Measurements from ENCODE around the gene RABEPK.
"Not testable (repeated sequence)": the region's sequence is repeated elsewhere in the genome, so short reads cannot be mapped to it uniquely, and the experiment has no call there.

The RABEPK gene

GRCh38 chr9:125241863-125242739 lies 41.8 kb downstream of the RABEPK start:
- Mint-ChIP-seq H3K36me3 (ENCODE audit: insufficient read depth) (peaks cover 51% of the 10 kb centered on the region), H3K4me3 (peak overlapping the region; percentile 98 to 99), H3K27me3 (no peaks in the 10 kb centered on the region), H3K4me1 (ENCODE audit: low read depth in 2 of 2) (peaks cover 33 to 39% of the 10 kb centered on the region in 2 donors), H3K9me3 (no peaks in the 10 kb centered on the region), H3K27ac (peak overlapping the region; percentile 100)
- DNase-seq (no peak), ATAC-seq (replicated peaks) (peak; percentile 2)

DNA sequence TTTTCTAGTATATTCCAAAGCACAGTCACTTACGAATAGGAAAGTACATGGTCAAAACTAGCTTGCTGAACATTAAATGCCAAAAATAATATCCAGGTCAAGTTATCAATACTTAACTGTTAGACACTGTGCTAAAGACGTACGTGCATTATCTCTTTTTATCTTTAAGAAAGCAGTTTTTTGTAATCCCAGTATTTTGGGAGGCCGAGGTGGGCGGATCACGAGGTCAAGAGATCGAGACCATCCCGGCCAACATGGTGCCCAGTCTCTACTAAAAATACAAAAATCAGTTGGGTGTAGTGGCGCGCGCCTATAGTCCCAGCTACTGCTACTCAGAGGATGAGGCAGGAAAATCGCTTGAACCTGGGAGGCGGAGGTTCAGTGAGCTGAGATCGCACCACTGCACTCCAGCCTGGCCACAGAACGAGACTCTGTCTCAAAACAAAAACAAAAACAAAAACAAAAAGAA lies 43.5 kb downstream of the RABEPK start:
- Mint-ChIP-seq H3K27me3 (no peaks in the 10 kb centered on the region), H3K4me3 (no peak overlapping the region)

GRCh38 chr9:125246261-125246667 lies 45.9 kb downstream of the RABEPK start:
- Mint-ChIP-seq H3K27ac (no peak overlapping the region), H3K9me3 (no peaks in the 10 kb centered on the region), H3K27me3 (no peaks in the 10 kb centered on the region), H3K36me3 (ENCODE audit: insufficient read depth) (peaks cover 10% of the 10 kb centered on the region), H3K4me3 (no peak overlapping the region), H3K4me1 (ENCODE audit: low read depth in 2 of 2) (peaks cover 10 to 11% of the 10 kb centered on the region in 2 donors)
- ATAC-seq (replicated peaks) (no peak), DNase-seq (no peak)

More for the DNA sequence above, 43.5 kb downstream of the RABEPK start:
- Mint-ChIP-seq H3K27ac (no peak overlapping the region), H3K36me3 (ENCODE audit: insufficient read depth) (peaks cover 34% of the 10 kb centered on the region), H3K9me3 (no peaks in the 10 kb centered on the region), H3K4me1 (ENCODE audit: low read depth in 2 of 2) (peaks cover 20 to 24% of the 10 kb centered on the region in 2 donors)
- DNase-seq = no peak
- no peak for ATAC-seq (replicated peaks)

GRCh38 chr9:125254231-125254630 lies 53.9 kb downstream of the RABEPK start:
- Mint-ChIP-seq H3K4me1 (ENCODE audit: low read depth in 2 of 2) (no peaks in the 10 kb centered on the region), H3K4me3 (no peak overlapping the region), H3K27ac (no peak overlapping the region), H3K27me3 (peaks cover 0 to 6% of the 10 kb centered on the region in 2 donors), H3K9me3 (no peaks in the 10 kb centered on the region), H3K36me3 (ENCODE audit: insufficient read depth) (no peaks in the 10 kb centered on the region)
- ATAC-seq (replicated peaks) (no peak), DNase-seq (no peak)

DNA sequence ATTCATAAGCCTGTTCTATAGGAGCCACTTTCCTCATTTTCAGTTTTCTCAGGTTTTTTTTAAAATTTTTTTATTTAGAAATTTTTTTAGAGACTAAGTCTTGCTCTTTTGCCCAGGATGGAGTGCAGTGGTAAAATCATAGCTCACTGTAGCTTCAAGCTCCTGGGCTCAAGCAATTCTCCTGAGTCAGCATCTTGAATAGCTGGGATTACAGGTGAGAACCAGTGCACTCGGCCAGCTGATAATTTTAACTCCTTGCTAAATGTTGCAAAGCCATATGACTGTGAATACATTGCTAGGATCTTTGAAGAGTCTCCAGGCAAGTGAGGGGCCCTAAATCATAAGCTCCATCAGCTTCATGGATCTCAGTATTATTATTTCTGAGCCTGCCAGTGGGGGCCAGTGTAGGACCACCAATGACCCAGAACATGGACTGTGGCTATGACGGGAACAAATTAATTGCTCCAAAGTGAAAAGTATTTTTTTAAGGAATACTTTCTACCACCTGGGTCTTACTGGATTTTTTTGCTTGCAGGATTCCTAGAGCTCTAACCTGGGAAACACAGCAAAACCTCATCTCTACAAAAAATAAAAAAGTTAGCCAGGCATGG lies 55.5 kb downstream of the RABEPK start:
- no peak overlapping the region for H3K27ac Mint-ChIP-seq
- no peaks in the 10 kb centered on the region for H3K9me3 Mint-ChIP-seq
- ATAC-seq (replicated peaks) = no peak
- H3K27me3 Mint-ChIP-seq = peaks cover 0 to 6% of the 10 kb centered on the region in 2 donors
- H3K36me3 Mint-ChIP-seq (ENCODE audit: insufficient read depth) = peaks cover 8% of the 10 kb centered on the region
- DNase-seq = no peak
- peaks cover 1 to 2% of the 10 kb centered on the region in 2 donors for H3K4me1 Mint-ChIP-seq (ENCODE audit: low read depth in 2 of 2)
- H3K4me3 Mint-ChIP-seq = no peak overlapping the region

GRCh38 chr9:125258160-125258785 lies 57.9 kb downstream of the RABEPK start:
- no peaks in the 10 kb centered on the region for H3K9me3 Mint-ChIP-seq
- DNase-seq = no peak
- H3K4me3 Mint-ChIP-seq = no peak overlapping the region
- peaks cover 20% of the 10 kb centered on the region for H3K36me3 Mint-ChIP-seq (ENCODE audit: insufficient read depth)
- H3K27ac Mint-ChIP-seq = no peak overlapping the region
- H3K4me1 Mint-ChIP-seq (ENCODE audit: low read depth in 2 of 2) = peaks cover 15 to 18% of the 10 kb centered on the region in 2 donors
- peaks cover 0 to 6% of the 10 kb centered on the region in 2 donors for H3K27me3 Mint-ChIP-seq
- no peak for ATAC-seq (replicated peaks)

DNA sequence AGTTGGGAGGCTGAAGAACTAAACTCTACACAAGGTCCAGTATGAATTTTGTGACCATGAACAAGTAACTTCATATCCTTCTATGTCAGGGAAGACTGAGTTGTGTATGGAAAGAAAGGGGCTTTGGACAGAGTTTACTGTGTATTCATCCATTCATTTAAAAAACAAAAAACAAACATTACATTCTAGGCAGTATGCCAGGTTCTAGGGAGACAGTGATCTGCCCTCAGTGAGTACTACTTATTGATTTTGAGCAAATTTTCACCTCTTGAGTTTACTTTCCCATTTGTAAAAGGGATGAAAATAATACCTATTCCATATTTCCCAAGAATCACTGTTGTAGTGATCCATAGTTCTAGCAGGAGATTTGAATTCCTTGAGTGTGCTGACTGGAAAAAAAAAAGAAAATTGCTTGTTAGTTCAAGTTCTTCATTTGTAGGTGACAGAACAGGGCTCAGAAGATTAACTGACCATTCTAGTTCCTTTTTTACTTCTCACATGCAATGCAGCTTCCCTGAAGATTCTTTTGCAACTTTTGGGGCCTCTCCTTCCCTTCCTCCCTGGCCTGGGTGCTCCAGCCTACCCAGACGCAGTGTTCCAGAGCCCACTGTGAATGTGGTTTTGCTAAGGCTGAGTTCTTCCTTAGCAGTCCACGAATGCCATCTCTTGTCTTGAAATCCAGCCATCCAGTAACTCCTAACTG lies 58.6 kb downstream of the RABEPK start:
- Mint-ChIP-seq H3K9me3 (no peaks in the 10 kb centered on the region), H3K4me3 (no peak overlapping the region), H3K4me1 (ENCODE audit: low read depth in 2 of 2) (peaks cover 21 to 22% of the 10 kb centered on the region in 2 donors), H3K27me3 (peaks cover 0 to 6% of the 10 kb centered on the region in 2 donors), H3K36me3 (ENCODE audit: insufficient read depth) (peaks cover 20% of the 10 kb centered on the region), H3K27ac (no peak overlapping the region)
- DNase-seq (no peak), ATAC-seq (replicated peaks) (no peak)

- DNase-seq = no peak
- H3K27ac Mint-ChIP-seq = peak overlapping the region; percentile 74 to 96
- peaks cover 0 to 6% of the 10 kb centered on the region in 2 donors for H3K27me3 Mint-ChIP-seq
- no peak for ATAC-seq (replicated peaks)
- peaks cover 29 to 32% of the 10 kb centered on the region in 2 donors for H3K4me1 Mint-ChIP-seq (ENCODE audit: low read depth in 2 of 2)
- peak overlapping the region; percentile 91 to 98 for H3K4me3 Mint-ChIP-seq
- peaks cover 25% of the 10 kb centered on the region for H3K36me3 Mint-ChIP-seq (ENCODE audit: insufficient read depth)
- H3K9me3 Mint-ChIP-seq = no peaks in the 10 kb centered on the region
These were observed 60.2 kb downstream of the RABEPK start for GRCh38 chr9:125260561-125260960.

DNA sequence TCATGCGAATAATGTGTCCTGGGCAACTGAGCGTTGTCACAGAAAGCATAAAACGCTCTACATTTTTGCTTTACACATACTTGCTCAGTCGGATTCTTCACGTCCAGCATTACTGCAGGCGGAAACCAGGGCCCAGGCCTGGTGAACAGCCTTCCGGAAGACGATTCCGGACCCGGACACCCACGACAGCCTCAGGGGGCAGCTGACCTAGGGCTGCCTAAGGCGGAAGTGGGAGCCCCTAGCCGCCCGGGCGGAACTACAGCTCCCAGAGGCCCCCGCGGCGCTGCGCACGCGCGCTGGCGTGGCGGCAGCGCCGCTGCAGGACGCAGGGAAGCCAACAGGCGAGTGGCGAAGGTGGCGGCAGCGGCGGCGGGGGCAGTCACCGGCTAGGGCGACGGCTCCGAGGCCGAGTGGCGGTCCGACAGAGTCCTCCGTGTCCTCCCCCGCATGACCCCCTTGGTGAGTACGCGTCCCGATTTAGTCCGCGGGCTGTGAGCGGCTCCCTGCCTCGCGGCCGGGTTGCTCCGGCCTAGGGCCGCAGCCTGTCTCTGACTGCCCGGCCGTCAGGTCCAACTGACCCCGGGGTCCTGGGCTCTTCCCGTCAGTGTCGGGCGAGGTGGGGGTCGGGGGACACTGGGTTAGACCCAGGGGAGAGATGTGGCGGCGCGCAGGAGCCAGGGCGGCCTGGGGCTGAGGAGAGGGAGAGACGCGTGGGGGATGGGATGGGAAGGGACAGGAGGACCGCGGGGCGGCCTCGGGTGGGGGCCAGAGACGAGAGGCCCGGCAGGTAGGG lies 61.4 kb downstream of the RABEPK start, which contains the start of gene GAPVD1:
GAPVD1 (plus strand) TSS at position 326 of the 793 bp plus-strand sequence. CDS start 37,096 bp downstream, outside the sequence.
- peaks cover 31% of the 10 kb centered on the region for H3K36me3 Mint-ChIP-seq (ENCODE audit: insufficient read depth)
- peak within 1 kb of the TSS; percentile 74 to 96 for H3K27ac Mint-ChIP-seq
- peaks cover 29 to 35% of the 10 kb centered on the region in 2 donors for H3K4me1 Mint-ChIP-seq (ENCODE audit: low read depth in 2 of 2)
- no peaks in the 10 kb centered on the region for H3K9me3 Mint-ChIP-seq
- peaks cover 0 to 6% of the 10 kb centered on the region in 2 donors for H3K27me3 Mint-ChIP-seq
- DNase-seq (peak; percentile 83 to 90 (median 87)), ATAC-seq (replicated peaks) (peak; percentile 95)
- H3K4me3 Mint-ChIP-seq = peak within 1 kb of the TSS; percentile 91 to 98

GRCh38 chr9:125262294-125262991 lies 62.1 kb downstream of the RABEPK start:
- DNase-seq (peak in 1 of 3 experiments; percentile 4), ATAC-seq (replicated peaks) (peak; percentile 51)
- H3K4me3 Mint-ChIP-seq = peak overlapping the region; percentile 91 to 98
- peaks cover 29 to 39% of the 10 kb centered on the region in 2 donors for H3K4me1 Mint-ChIP-seq (ENCODE audit: low read depth in 2 of 2)
- peaks cover 36% of the 10 kb centered on the region for H3K36me3 Mint-ChIP-seq (ENCODE audit: insufficient read depth)
- H3K27me3 Mint-ChIP-seq = peaks cover 0 to 2% of the 10 kb centered on the region in 2 donors
- no peaks in the 10 kb centered on the region for H3K9me3 Mint-ChIP-seq
- H3K27ac Mint-ChIP-seq = peak overlapping the region; percentile 74 to 96

- Mint-ChIP-seq H3K27ac (peak overlapping the region; percentile 2 to 68), H3K36me3 (ENCODE audit: insufficient read depth) (peaks cover 42% of the 10 kb centered on the region), H3K4me3 (peak overlapping the region; percentile 24 to 98), H3K4me1 (ENCODE audit: low read depth in 2 of 2) (peaks cover 33 to 49% of the 10 kb centered on the region in 2 donors)
- not testable (repeated sequence) for DNase-seq; H3K9me3 Mint-ChIP-seq; H3K27me3 Mint-ChIP-seq; ATAC-seq (replicated peaks)
These were observed 63.7 kb downstream of the RABEPK start for GRCh38 chr9:125264068-125264467.
